Kidney capillary endothelial cell (primary cell): ENCODE results near the gene CLK3.
"Not testable (repeated sequence)": the region's sequence is repeated elsewhere in the genome, so short reads cannot be mapped to it uniquely, and the experiment has no call there.

Experiments
- DNase-seq: peaks from one replicate; pipeline ENCODE4 v3.0.0-alpha.2; 2018; ENCODE audit warnings: low spot score

Gene CLK3

DNA sequence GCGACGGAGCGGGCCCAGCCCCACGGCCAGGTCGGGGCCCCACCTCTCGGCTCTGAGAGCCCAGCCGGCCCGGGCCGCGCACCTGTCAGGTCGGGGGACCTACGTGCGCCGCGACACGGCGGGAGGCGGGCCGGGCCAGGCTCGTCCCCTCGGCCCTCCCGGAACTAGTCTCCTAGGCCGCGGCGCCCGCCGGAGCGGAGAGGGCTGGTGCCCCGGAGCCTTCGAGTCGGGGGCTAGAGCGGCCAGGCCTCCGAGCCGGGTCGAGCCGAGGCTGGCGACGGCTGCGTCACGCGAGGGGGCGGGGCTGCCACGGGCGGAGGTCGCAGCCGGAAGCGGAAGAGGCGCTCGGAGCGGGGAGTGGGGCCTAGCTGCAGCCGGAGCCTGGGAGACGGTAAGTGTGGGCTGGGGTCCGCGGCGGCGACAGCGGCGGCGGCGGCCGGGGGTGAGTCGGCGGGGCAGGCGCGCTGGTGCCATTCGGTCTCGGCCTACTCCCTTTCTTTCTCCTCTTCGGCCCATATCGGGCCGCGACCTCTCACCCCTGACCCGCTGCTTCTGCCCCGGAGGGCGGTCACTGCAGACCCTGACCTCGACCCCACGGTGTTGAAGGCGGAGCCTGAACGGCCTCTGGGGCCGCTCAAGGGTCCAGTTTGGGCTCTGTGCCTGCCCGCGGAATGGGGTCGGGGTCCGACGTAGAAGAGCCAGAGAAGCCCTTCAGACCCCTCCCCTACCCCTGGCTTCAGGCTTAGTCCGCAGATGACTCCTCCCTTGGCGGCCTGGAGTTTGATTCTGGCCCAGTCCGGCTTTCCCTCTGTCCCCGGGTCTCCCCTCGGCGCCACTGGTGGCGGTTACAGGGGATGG, at the start of gene CLK3:
Gene CLK3, plus strand, starts transcription at position 329 of the 858 bp plus-strand sequence. CDS start 3,361 bp downstream, outside the sequence.
- peak; percentile 85 for DNase-seq

DNA sequence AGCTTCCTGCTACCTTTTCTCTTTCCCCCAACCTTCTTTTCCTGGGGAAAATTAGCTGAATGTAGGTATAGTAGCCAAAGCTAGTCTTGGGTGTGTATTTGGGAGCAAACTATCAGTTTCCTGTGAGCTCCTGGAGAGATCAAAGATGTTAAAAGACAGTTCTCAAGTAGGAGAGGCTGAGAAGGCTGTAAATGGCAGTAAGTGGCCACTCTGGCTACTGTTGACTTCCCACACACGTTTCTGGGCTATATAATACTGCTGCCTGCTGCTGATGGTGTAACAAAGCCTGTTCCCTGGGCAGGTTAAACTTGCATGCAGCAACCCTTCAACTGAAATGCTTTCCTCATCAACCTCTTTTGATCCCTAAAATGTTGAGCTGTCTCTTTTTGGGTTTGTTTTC, 47.0 kb upstream of the CLK3 start:
- no peak for DNase-seq

DNA sequence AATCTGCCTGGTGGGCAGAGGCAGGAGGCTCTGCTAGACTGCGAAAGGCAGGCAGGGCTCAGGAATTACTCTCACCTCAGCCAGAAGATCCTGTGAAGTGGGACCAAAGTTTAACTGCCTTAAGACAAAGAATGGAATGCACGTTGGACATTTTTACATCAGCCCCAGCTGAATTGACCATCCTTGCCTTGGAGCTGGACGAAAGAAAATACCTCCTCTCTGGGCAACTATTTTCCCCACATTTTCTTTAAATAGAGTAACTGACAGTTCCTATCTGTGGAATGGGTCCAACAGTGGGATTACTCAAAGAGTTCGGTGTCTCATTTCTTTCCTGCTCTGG, 45.9 kb upstream of the CLK3 start:
- DNase-seq: no peak

DNA sequence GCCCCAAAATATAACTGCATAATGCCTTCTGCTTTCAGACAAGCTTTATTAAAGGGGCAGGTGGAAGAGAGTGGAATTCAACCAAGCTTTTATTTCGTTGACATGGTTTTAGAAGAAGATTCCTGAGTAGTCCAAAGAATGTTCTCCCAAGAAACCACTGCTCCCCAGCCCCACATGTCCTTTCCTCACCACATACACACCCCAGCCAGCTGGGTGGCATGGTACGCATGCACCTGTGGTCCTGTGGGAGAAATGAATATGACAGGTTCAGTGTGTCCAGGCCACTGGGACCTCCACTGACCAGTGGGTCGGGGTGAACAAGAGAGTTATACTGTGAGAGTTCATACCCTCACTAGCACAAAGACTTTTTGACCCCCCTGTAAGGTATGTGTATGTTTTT, 44.4 kb upstream of the CLK3 start:
- DNase-seq: no peak

DNA sequence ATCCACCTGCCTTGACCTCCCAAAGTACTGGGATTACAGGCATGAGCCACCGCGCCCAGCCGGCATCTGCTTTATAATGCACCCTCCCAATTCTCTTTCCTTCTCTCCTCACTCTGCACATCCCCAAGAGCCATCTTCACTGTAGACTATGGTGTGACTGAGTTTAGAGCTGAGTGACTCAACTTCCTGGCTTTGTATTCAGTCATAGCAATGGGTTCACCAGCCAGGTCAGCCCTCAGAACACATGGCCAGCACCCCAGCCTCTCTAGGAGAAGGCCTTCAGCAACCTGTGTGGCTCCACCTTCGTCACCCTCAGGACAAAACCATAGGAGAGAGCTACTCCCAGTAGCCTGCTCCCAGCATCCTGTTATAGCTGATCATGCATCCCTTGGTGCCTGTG, 41.6 kb upstream of the CLK3 start:
- peak; percentile 75 for DNase-seq

DNA sequence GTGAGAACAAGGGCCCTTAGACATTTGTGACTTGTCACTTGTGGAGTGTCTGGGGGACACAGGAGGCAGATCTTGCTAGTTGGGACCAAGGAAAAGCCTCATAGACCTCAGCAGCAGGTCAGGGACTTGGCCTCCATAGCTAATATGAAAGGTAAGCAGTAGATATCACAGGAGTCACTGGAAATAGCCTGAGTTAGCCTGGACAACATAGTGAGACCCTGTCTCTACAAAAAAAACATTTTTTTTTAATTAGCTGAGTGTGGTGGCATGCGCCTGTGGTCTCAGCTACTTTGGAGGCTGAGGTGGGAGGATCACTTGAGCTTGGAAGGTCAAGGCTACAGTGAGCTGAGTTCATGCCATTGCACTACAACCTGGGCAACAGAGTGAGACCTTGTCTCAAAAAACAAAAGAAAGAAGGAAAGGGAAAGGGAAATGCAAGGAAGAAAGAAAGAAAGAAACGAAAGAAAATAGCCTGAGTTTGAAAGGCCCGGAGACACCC, 37.1 kb upstream of the CLK3 start:
- DNase-seq: no peak

DNA sequence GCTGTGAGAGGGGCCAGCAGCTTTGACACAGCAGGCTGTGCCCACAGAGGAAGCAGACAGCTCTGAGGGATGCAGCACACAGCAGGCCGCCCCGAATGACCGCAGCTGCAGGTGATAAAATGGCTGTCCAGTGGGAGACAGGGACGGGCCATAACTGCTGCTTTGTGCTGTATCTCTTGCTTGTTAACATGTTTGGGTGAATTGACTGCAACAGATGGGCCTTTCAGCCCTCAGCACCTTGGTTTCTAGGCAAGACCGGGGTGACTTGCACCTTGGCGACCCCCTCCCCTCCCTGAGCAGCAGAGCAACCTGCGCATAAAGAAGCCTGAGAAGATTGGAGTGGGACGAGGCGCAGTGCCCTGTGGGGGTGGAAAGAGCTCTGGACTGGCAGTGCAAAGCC, 36.6 kb upstream of the CLK3 start:
- no peak for DNase-seq

DNA sequence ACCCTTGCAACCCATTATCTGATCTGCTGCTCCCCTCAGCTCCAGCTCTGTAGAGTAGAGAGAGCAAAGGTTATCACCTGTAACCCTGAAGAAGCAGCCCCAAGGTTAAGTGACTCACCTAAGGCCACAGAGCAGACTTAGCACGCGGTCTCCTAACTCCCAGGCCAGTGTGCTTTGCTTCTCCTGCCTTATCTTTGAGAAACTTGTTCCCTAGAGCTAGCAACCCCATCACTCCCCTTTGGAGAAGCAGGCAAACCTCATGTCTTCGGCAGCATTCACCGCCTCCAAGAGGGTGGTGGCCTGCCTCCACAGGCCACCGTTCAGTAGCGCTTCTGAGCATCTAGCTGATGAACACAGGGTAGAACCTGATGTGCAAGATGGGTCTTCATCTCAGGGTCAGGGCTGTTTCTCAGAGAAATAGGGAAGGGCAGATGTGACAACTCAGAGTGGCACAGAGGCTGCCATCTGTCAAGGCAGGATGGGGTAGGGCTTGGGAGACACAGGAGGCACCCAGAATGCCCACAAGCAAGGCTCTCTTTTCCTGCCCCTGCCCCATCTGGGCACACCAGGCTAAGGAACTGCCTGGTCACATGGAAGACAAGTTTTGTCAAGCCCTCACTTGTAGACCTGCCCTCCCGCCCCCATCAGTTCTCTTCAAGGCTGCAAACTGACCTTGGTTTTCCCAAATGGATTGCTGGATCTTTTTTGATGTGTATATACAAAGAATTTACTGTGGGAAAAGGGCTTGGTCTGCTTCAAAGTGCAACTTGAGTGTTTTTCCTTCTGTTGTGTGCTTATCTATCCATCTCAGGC, 34.9 kb upstream of the CLK3 start:
- DNase-seq: no peak

DNA sequence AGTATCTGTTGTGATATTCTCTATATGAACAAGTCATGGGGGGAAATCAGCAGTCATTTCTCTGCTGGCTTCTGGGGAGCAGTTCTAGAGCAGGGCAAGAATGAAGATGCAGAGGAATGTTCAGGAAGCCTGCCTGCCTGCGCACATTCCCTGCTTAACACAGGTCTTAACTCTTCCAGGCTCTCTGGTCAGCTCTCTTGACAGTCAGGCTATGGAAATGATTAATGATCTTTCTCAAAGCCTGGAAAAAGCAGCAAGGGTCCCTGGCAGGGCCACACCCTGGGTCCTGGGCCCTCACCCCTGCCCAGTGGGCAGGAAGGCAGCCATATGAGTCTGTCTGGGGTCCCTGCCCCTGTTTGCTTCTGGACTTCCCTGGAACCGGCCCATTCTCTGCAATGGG, 31.4 kb upstream of the CLK3 start:
- no peak for DNase-seq

DNA sequence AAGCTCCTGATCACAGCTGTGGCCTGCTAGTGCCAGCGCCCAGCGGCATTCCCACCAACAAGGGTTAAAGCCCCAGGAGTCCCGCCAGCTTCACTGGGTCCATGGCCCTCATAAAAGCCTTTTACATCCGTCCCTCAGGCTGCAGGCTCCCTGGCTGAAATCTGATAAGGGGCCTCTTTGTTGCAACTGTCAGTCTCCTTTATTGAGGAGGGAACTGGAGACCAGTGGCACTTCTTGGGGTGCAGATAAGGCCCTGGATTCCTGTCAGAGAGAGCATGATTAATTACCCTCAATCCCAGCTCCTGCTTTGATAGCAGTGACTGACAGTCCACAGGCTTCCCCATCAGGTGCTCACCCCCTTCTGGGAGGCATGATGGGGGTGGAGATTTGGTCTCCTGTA, 30.9 kb upstream of the CLK3 start:
- DNase-seq: no peak

DNA sequence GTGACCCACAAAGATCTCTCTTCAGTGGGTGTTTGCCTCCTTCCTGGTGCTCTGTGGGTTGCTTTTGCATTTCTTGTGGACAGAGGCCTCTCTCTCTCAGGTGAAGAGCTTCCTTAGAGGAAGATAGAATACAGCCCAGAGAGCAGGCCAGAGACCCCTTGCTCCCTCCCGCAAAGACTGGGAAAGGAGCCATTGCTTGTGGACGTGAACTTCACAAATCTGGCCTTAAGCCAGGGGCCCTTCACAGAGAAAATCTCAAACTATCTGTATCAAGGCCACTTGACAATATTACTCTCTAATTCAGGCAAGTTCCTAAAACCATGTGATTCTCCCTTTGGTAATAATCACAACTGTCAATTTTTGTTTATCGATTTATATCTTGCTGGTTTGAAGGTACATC, 30.4 kb upstream of the CLK3 start:
- no peak for DNase-seq

DNA sequence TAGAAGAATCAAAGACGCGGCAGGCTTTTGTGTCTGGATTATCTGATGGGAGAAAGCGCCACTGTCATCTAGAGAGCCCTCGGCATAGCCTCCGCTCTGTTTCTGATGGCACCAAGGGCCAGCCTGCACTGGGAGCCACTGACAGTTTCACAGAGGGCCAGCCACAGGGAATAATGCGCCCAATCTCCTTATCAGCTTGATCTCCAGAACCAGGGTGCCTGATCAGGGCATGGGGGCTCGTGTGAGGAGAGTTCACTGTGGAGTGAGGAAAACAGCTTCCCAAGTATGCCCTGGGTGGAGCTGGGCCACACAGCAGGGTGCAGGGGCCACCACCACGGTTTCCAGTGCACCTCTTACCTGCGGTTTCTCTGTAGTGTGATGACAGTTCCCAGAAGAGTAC, 29.8 kb upstream of the CLK3 start:
- no peak for DNase-seq

DNA sequence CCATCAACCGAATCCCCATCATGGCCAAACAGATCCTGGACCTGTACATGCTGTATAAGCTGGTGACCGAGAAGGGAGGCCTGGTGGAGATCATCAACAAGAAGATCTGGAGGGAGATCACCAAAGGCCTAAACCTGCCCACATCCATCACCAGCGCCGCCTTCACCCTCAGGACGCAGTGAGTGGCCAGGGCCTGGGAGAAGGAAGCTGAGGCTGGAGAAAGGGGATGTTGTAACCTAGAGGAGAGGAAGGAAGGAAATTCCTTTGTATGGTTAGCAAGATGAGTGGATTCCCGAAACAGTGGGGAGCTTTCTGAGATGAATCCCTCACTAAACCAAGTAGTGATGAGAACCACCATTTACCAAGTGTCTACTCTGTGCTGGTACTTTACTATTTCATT, 25.8 kb upstream of the CLK3 start:
- no peak for DNase-seq

DNA sequence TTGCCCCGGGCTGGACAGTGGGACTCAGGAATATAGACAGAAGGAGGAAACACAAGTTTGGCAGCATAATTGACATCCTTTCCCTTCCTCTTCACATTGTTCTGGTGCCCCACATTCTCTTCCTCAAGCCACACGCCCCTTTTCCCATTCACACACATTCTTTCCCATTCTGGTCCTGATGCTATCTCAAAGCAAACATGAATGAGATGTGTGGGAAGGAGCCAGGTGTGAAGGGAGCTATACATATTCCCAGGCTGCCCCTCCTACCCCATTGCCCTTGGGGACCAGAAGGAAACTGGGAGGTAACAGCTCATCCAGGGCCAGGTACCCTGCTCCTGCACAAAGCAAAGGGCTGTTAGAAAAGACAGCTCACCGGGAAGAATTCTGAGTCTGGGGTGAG, 23.4 kb upstream of the CLK3 start:
- no peak for DNase-seq

DNA sequence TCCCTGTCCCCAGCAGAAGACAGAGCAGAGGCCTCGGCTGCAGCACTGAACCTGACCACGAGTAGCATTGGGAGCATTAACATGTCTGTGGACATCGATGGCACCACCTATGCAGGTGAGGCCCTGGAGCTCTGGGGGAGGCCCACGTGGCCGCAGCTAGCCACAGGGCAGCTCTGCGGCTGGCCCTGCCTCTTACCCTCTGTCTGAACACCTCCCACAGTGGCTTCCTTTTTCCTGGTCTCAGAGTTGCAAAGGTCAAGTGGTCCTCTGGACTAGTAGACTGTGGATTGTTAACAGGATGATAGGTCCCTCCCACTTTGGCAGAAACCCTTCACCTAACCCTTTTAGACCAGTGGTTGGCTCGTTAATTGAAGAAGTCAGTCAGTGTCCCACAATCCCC, 22.5 kb upstream of the CLK3 start:
- no peak for DNase-seq

DNA sequence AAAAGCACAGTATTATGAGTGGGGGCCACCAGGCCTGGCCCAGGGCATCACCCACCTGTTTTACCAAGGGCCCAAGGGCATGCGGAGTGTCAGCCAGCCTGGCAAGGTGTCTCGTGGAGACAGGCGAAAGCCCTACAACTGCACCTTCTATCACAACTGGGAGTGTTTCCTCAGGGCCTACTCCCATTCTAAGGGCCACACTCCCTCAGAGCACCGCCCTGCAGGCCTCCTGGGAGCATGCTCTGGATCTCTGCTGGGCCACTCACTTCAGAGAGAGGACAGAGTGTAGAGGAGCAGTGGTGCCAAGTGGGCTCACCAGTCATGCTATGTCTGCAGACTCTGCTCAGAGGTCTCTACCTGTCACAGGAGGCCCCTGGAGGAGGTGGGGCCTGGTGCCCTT, 21.2 kb upstream of the CLK3 start:
- no peak for DNase-seq

DNA sequence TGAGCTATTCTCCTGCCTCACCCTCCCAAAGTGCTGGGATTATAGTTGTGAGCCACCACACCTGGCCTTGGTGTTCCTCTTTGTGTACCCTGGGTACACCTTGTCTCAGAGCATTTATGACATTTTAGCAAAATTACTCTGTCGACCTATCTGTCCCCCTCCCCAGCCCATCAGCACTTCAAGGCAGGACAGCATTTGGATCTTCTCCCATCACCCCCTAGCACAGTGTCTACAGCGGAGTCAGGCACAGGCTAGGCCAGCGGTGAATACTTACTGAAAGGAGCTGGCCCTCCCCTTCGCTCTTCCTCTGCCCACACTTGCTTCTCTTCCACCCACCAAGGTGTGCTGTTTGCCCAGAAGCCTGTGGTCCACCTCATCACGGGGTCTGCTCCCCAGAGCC, 20.4 kb upstream of the CLK3 start:
- no peak for DNase-seq

DNA sequence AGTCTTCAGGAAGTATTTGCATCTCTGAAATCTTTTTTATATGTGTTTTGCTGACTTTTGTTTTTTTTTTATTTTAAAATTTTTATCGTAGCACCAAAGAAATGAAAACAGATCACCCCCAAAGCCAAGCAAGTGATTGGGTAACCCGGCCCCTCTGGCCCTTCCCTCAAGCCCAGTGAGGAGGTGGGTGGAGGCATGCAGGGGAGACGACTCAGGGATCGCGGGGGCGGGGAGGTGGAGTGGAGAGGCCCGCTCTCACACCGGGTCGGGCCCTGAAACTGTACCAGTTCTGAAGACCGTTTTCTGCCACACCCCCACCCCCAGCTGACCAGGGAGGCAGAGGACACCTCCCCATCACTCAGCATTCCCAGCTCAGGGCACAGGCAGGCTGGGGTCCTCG, 18.9 kb upstream of the CLK3 start:
- not testable (repeated sequence) for DNase-seq

DNA sequence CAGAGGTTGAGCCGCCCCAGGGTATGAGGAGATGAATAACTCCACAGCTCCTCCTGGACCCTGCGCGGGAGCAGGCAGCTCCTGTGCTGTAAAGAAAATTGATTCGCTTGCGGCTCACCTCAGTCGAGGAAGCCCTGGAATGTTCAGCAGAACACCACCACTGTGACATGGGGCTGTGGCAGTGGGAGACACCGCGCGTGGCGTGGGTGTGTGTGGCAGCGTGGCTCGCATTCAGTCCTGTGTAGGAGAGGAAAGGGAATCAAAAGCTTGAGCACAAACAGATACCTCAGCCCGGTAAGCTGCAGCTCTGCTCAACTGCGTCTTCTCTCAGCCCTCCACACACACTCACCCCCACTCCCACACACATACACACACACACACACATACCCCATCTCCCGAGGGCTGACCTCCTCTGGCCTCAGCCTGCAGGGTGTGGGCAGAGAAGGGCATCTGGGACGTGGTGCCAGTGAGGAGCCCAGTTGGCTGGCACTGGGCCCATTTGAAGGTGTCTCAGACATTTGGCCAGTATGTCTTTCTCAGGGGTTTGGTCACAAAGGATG, 18.4 kb upstream of the CLK3 start:
- DNase-seq: not testable (repeated sequence)

DNA sequence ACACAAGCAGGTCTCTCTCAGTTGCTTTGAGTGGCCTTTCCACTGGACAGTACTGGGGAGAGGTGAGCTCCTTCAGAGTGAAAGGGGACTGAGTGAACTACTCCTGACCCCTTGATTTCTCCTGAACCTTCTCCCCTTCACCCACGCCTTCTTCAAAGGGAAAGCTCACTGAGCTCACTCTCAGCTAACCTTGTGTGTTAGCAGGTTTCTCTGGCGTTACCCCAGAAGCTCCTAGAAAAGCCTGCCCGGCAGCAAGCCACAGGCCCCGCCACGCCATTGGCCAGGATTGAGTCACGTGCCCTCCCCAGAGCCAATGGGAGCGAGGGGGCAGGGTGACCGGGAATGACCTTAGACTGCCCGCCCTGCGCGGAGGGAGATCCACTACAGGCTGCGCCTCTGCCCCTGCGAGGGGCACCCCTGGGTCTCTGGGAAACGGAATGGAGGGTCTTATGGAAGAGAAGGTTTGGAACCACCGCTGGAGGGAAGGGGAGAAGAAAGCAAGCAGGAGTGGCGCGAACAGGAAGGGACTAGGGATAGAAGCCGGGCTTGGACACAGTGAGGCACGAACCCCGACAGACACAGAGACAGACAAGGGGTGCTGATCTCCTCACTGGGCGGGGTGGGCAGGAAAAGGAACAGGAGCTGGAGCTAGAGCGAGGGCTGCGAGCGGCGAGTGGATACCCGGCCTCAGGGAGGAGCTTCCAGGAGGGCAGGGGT, 17.4 kb upstream of the CLK3 start:
- DNase-seq: peak; percentile 78

DNA sequence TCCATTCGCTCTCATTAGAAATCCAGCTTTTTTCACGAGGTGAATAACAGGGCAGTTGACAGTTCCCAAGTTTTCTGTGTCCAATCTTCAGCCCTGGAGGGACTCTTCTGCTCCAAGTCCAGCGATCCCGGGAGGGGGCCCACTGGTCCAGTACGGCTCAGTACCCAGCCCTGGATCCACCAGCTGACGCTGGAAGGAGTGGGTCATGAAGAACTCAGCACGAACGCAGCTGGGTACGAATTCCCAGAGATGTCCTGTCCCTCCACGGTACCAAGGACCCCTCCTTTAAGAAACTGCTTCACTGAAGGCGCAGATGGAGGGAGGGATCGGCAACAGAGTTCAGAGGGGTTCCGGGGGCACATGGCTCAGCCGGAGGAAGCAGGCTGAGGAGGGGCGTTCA, 16.5 kb upstream of the CLK3 start:
- DNase-seq: no peak

DNA sequence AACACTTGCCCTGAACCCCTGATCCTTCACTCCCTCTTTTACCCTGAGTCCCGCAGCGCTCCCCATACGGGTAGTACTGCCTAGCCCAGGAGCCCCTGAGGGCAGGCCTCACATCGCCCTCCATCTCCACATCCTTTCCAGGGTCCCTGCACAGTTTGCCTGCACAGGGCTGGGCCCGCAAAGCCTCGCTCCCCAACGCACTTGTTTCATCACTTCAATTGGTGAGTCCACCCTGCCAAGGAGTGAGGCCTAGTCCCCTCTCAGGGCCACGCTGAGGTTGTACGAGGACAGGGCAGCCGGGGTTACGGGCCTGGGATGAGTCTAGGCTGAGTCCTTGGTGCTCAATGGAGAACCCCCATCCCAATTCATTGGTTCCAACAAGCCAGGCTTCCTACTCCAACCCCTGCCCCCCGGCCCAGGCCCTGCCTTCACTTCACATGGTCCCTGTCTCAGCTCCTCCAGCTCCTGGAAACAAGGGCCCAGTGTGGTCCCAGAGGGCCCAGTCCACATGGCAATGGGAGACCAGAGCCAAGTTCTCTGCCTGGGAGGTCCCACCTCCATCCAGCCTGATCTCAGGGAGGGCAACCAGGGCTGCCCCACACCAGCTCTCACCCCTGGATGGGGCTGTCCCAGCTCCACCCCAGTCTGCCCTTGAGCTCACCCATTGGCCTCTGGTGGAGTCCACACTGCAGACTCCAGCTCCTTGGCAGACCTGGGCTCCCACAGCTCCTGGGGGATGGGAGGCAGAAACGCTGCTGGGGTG, 12.4 kb upstream of the CLK3 start:
- no peak for DNase-seq
